UCSD-AML1 (cell line): ENCODE results near the gene PREX1.

Experiments
- DNase-seq: peaks from one replicate; lab custom pipeline; 2025; ENCODE audit not compliant: unreplicated experiment; lab: John Stamatoyannopoulos, UW

The PREX1 gene

GRCh38 chr20:48665785-48666184 is 162.0 kb downstream of the PREX1 start:
- DNase-seq, result no peak

GRCh38 chr20:48662711-48663110 is 165.1 kb downstream of the PREX1 start:
- no peak for DNase-seq

GRCh38 chr20:48661575-48662455 is 166.0 kb downstream of the PREX1 start:
- no peak for DNase-seq

- no peak for DNase-seq
Observed at GRCh38 chr20:48660788-48661187, 167.0 kb downstream of the PREX1 start.

- DNase-seq, result no peak
Observed at GRCh38 chr20:48659858-48660257, 167.9 kb downstream of the PREX1 start.

- DNase-seq, result no peak
Observed at GRCh38 chr20:48658505-48658904, 169.3 kb downstream of the PREX1 start.

GRCh38 chr20:48658198-48658476 is 169.7 kb downstream of the PREX1 start:
- no peak for DNase-seq

- peak; percentile 56 for DNase-seq
Observed at GRCh38 chr20:48657426-48658197, 170.2 kb downstream of the PREX1 start.

- no peak for DNase-seq
Observed at GRCh38 chr20:48656661-48657211, 171.1 kb downstream of the PREX1 start.

- no peak for DNase-seq
Observed at GRCh38 chr20:48656137-48656536, 171.7 kb downstream of the PREX1 start.

- no peak for DNase-seq
Observed at GRCh38 chr20:48653706-48654051, 174.1 kb downstream of the PREX1 start.

GRCh38 chr20:48652961-48653705 is 174.7 kb downstream of the PREX1 start:
- DNase-seq, result no peak

- no peak for DNase-seq
Observed at GRCh38 chr20:48651960-48652359, 175.8 kb downstream of the PREX1 start.

- DNase-seq, result no peak
Observed at GRCh38 chr20:48651271-48651670, 176.5 kb downstream of the PREX1 start.

- no peak for DNase-seq
Observed at GRCh38 chr20:48649868-48650267, 177.9 kb downstream of the PREX1 start.

- DNase-seq, result no peak
Observed at GRCh38 chr20:48649104-48649626, 178.6 kb downstream of the PREX1 start.

GRCh38 chr20:48648482-48649051 is 179.2 kb downstream of the PREX1 start:
- DNase-seq, result no peak

- DNase-seq, result no peak
Observed at GRCh38 chr20:48647858-48648257, 179.9 kb downstream of the PREX1 start.

GRCh38 chr20:48645666-48646065 is 182.1 kb downstream of the PREX1 start:
- no peak for DNase-seq

- no peak for DNase-seq
Observed at GRCh38 chr20:48644286-48644828, 183.4 kb downstream of the PREX1 start.
